M059J (cell line): Measurements from ENCODE around the gene TMIGD2. TPM values are rescaled to one million over a fixed set of nuclear protein-coding genes. Genes with fewer than 3 reads are reported as not detected.
"Not testable (repeated sequence)": the region's sequence is repeated elsewhere in the genome, so short reads cannot be mapped to it uniquely, and the experiment has no call there.

Experiments
- DNase-seq: peaks from one replicate; pipeline ENCODE4 v3.0.0-alpha.2; 2012; ENCODE audit warnings: low read depth
- total RNA-seq: library from RNA; depleted of rRNA; stranded (reverse); fragments of >200 nt; shearing (Covaris generic); gene quantifications from 2 replicates; pipeline ENCODE4 v1.2.3, GENCODE V29; 2014; rRNA removed

TMIGD2 gene
- total RNA-seq, 1 experiment from 2014 or later = not detected

DNA sequence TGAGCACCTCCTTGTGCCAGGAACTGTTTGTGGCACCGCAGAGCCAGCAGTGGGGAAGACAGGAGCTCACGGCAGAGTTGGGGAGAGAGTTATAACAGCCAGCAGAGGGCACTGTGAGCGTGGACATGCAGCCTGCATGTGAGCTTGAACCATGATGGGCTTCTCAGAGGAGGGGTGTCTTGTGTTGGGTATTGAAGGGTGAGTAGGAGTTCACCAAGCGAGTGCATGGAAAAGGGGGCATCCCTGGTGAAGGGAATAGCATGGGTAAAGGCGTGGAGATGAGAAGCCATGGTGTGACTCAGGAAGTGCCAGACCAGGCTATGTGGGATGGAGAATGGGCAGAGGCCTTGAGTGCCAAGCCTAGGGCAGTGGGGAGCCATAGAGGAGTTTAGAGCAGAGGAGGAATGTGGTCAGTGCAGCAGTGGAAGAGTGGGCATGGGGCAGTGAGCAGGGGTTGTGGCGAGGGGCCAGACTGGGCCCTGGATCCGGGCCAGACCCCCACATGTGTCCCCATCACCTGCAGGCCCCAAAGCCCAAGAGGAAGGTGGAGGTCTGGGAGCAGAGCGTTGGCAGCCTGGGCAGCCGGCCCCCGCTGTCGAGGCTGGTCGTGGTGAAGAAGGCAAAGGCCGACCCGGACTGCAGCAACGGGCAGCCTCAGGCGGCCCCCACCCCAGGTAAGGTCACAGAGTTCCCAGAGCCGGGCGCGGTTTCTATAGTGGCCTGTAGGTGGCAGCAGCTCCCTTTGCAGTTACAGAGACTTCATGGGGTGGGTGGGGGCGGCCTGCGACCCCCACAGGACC lies 34.9 kb downstream of the TMIGD2 start:
- DNase-seq = peak; percentile 48

- no peak for DNase-seq
Observed at GRCh38 chr19:4266253-4267000, 35.8 kb downstream of the TMIGD2 start.

GRCh38 chr19:4264812-4265211 lies 37.4 kb downstream of the TMIGD2 start:
- DNase-seq = no peak

DNA sequence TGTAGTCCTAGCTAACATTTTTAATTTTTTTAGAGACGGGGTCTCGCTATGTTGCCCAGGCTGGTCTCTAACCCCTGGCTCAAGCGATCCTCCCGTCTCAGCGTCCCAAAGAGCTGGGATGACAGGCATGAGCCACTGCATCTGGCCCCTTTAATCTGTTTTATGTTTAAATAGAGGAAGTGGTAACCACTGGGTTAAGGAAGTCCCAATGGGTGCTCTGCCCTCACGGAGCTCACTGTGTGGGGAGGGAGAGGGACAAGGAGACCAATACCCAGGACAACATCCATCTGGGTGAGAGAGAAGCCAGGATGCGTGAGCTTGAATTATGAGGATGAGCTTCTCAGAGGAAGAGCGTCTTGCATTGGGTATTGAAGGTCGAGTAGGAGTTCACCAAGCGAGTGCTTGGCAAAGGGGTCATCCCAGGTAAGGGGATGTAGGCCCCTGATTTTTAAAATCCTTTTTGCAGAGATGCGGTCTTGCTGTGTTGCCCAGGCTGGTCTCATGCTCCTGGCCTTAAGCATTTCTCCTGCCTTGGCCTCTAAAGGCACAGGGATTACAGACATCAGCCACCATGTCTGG lies 41.5 kb downstream of the TMIGD2 start:
- DNase-seq = no peak

GRCh38 chr19:4258181-4258580 lies 44.0 kb downstream of the TMIGD2 start:
- DNase-seq = no peak

DNA sequence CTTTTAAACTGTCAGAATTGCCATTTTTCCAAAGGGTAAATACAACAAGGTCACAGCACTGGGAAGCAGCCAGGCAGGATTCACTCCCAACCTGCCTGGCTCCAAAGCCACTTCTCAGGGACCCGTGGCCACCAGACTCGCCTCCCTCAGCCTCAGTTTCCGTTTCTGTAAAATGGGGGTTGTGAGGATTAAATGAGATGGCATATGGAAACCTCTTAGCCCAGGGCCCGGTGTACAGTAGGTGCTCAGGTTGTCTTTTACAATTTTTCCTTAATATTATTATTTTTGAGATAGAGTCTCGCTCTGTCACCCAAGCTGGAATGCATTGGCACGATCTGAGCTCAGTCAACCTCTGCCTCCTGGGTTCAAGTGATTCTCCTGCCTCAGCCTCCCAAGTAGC lies 45.2 kb downstream of the TMIGD2 start:
- no peak for DNase-seq

- no peak for DNase-seq
Observed at GRCh38 chr19:4256563-4256962, 45.6 kb downstream of the TMIGD2 start.

DNA sequence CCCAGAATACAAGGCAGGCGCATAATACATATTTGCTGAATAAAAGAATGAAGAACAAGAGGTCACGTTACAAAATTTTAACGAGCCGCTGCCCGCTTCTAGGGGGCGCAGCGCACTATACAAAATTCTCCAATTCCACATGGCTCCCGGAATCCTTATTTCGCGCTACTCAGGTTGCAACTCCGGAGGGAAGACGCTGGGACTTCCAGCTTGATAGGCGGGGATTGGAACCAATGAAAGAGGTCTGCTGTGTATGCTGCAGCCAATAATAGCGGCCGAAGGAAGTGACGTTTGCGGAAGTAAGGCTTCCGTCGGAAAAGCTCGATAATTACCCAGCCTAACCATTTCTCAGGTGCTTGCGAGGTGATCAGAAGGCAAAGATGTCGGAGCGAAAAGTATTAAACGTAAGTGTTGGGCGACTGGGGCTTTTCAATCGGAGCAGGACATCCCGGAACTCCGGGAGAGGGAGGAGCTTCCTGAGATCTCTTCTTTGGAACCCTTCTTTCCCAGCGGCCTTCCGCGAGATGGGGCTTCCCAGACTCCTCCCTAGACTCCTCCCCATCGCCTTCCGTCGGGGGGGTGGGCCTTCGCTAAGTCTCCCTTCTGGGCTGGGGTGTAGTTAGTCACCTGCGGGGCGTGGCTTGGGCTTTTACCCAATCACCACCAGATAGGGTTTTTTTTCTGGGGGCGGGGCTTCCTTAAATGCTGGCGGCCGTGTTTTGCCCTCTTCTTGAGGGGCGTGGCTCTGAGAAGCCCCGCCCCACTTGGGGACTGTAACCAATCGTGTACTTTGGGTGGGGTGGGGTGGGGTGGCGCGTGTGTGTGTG lies 55.2 kb downstream of the TMIGD2 start, which contains the start of gene YJU2:
YJU2 (plus strand) TSS at position 314 of the 827 bp plus-strand sequence; CDS start at position 381, 67 bp downstream.
- DNase-seq = peak; percentile 99

DNA sequence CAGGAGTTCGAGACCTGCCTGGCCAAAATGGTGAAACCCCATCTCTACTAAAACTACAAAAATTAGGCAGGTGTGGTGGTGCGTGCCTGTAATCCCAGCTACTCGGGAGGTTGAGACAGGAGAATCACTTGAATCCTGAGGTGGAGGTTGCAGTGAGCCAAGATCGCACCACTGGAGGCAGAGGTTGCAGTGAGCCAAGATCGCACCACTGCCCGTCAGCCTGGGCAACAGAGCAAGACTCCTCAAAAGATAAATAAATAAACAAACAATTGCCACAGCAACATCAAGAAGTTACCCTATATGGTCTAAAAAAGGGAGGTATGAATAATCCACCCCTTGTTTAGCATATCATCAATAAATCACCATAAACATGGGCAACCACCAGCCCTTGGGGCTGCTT lies 56.3 kb downstream of the TMIGD2 start:
- DNase-seq = not testable (repeated sequence)

Other genes with a start within 250 kb of the TMIGD2 start
- gene ZBTB7A, start 235.5 kb downstream of the TMIGD2 start, total RNA-seq = 6.1 and 17.7 TPM in 2 replicates
- 115 and 162 TPM in 2 replicates for gene MAP2K2, start 178.3 kb downstream of the TMIGD2 start, total RNA-seq
- 0.39 TPM in 1 of 2 replicates, not detected in the other for gene CREB3L3, start 148.8 kb downstream of the TMIGD2 start, total RNA-seq
- gene SIRT6, start 119.8 kb downstream of the TMIGD2 start, total RNA-seq = 9.4 and 21.9 TPM in 2 replicates
- 0.12 and 0.20 TPM in 2 replicates for gene ANKRD24, start 119.7 kb downstream of the TMIGD2 start, total RNA-seq
- 2.7 and 3.0 TPM in 2 replicates for gene EBI3, start 72.9 kb downstream of the TMIGD2 start, total RNA-seq
- 24.4 and 28.2 TPM in 2 replicates for gene YJU2, start 55.3 kb downstream of the TMIGD2 start, total RNA-seq
- not detected in 2 replicates for gene SHD, start 23.1 kb downstream of the TMIGD2 start, total RNA-seq
- gene FSD1, start 2.2 kb upstream of the TMIGD2 start, total RNA-seq = 11.7 and 14.7 TPM in 2 replicates
- 7.9 and 13.7 TPM in 2 replicates for gene STAP2, start 36.4 kb upstream of the TMIGD2 start, total RNA-seq
- 6.3 and 9.9 TPM in 2 replicates for gene MPND, start 41.2 kb upstream of the TMIGD2 start, total RNA-seq
- 60.5 and 99.7 TPM in 2 replicates for gene SH3GL1, start 98.2 kb upstream of the TMIGD2 start, total RNA-seq
- gene CHAF1A, start 100.3 kb upstream of the TMIGD2 start, total RNA-seq = 22.8 and 38.1 TPM in 2 replicates
- 78.5 and 127 TPM in 2 replicates for gene UBXN6, start 155.4 kb upstream of the TMIGD2 start, total RNA-seq
- gene HDGFL2, start 169.9 kb upstream of the TMIGD2 start, total RNA-seq = 36.1 and 69.3 TPM in 2 replicates
- 0.02 TPM in 2 replicates for gene PLIN4, start 216.1 kb upstream of the TMIGD2 start, total RNA-seq
- gene PLIN5, start 232.8 kb upstream of the TMIGD2 start, total RNA-seq = not detected in 2 replicates
- 0.64 TPM in 1 of 2 replicates, not detected in the other for gene LRG1, start 237.6 kb upstream of the TMIGD2 start, total RNA-seq